Activated CD8-positive, alpha-beta memory T cell treated with anti-CD3 and anti-CD28 coated beads, Interleukin-2, amount 50 U/mL, for 24 hours (primary cell): ENCODE data around the gene GLS2.
"Not testable (repeated sequence)": the region's sequence is repeated elsewhere in the genome, so short reads cannot be mapped to it uniquely, and the experiment has no call there.

Source experiments
- DNase-seq: peaks from one replicate; pipeline ENCODE4 v3.0.0-alpha.2; 2020; ENCODE audit errors: extremely low read depth

GLS2 gene

DNA sequence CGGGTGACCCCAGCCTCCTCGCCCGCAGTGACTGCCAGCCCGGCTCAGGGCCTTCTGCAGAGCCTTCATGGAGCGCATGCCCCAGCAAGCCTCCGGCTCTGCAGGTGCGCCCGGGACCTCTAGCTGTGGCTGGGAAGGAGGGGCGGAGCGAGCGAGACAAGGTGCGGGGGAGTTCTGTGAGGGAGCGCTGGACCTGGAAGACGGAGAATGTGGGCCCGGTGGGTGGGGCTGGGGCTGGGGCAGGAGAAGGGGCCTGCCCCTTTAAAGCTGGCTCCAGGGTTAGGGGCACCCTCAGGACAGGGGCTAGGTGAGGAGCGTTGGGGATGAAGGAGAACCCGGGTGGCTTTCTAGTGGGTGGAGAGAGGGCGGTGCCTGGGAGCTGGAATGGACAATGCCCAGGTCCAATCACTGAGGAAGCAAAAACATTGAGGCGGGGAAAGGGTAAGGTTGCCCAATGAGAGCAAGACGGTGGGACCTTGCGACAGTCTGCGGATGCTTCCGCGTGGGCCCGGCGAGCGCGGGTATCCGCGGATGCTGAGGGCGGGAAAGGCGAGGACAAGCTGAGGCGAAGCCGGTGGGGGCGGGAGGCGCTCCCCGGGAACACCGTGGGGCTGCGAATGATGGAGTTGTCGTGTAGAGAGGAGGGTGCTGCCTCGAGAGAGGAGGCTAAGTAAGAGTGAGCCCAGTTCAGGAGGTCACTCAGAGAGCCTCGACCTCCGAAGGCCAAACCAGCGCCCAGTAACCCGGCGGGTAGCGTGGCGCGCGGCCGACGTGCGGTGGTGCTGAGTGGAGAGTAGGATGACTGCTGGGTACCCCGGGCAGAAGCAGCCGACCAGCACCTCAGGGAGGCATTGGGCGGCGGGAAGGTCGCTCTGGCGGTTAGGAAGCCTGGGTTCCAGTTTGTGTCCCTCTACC lies at the start of gene GLS2:
GLS2 (minus strand) TSS at position 121 of the 915 bp plus-strand sequence; CDS start at position 78, 43 bp downstream.
- DNase-seq, result peak; percentile 39

DNA sequence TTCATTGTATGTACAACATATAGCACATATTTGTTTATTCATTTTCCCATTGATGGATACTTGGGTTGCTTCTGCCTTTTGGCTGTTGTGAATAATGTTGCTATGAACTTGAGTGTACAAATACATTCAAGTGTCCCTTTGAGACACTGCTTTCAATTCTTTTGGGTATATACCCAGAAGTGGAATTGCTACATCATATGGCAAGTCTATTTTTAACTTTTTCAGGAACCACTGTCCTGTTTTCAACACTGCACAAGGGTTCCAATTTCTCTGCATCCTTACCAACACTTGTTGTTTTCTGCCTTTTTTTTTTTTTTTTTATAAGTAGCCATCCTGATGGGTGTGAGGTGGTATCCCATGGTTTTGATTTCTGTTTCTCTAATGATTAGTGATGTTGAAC lies 49.6 kb upstream of the GLS2 start:
- no peak for DNase-seq

DNA sequence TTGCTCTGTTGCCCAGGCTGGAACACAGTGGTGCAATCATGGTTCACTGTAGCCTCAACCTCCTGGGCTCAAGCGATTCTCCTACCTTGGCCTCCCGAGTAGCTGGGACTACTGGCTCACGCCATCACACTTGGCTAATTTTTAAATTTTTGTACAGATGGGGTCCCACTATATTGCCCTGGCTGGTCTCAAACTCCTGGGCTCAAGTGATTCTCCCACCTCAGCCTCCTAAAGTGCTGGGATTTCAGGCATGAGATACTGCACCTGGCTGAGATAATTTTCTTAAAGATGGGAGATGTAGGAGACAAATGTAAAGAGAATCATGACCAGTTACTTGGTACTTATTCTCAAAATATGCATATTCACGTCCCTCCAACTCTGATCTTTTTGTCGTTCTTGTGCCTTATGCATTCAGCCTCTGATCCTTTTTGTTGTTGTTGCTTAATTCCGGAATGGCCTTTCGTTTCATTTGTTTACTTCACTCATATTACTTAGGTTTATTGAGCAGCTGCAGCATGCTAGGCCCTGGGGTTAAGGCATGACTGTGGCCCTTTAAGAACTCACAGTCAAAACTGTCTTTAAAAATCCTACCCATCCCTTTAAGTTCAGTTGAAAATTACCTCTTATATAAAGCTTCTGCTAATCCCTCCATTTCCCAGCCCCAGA lies 42.6 kb upstream of the GLS2 start:
- no peak for DNase-seq

- no peak for DNase-seq
These were observed 41.7 kb upstream of the GLS2 start for GRCh38 chr12:56529656-56530055.

DNA sequence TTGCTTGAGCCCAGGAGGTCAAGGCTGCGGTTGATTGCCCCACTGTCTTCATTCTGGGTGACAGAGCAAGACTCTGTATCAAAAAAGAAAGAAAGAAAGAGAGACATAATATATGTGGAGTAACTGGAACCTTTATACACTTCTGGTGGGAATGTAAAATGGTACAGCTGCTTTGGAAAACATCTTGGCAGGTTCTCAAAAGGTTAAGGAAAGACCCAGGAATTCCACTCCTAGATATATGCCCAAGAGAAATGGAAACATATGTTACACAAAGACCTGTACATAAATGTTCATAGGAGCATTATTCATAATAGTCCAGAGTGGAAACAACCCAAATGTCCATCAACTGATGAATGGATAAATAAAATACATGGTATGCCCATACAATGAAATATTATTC lies 40.9 kb upstream of the GLS2 start:
- DNase-seq, result no peak

- no peak for DNase-seq
These were observed 34.6 kb upstream of the GLS2 start for GRCh38 chr12:56522411-56523193.

- no peak for DNase-seq
These were observed 33.8 kb upstream of the GLS2 start, which contains the start of gene RBMS2 for GRCh38 chr12:56521590-56522371. RBMS2 (plus strand) TSS chr12:56521820; CDS start chr12:56522024, 204 bp downstream.

GRCh38 chr12:56521209-56521589 lies 33.2 kb upstream of the GLS2 start:
- DNase-seq, result no peak

DNA sequence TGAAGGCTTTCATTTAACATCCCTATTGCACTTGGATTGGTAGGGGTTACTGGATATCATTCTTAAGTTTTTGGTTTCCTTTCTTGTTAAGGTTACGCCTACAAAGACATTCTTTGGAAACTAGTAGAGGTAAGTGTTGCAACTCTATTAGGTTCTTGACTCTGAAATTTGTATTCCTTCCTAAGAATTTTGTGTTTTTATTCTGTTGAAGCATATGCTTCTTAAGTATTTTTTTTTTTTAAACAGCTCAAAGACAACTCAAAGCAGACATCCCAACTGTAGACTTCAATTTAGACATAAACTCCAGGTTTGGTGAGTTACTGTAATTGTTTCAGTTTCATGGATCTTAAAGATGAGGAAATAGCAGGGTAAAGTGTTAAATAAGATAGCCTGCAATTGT lies 32.5 kb upstream of the GLS2 start:
- DNase-seq, result no peak

- DNase-seq, result no peak
These were observed 32.1 kb upstream of the GLS2 start for GRCh38 chr12:56520048-56520447.

DNA sequence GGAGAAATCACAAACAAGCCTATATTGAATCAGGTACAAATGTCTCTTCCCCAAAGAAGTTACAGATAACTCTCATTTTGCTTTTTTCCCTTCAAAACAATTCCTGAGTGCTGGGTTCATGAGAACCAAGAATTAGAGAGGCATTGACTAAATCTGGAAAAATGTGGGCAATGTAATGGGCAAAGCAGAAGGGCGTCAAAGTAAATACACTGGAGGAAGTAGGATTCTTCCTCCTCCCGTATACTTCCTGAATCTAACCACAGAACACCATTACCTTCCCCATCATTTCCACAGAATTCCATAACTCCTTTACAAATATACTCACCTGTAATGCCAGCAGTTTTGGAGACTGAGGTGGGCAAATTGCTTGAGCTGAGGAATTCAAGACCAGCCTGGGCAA lies 30.6 kb upstream of the GLS2 start:
- no peak for DNase-seq

GRCh38 chr12:56517854-56518253 lies 29.9 kb upstream of the GLS2 start:
- DNase-seq, result no peak

DNA sequence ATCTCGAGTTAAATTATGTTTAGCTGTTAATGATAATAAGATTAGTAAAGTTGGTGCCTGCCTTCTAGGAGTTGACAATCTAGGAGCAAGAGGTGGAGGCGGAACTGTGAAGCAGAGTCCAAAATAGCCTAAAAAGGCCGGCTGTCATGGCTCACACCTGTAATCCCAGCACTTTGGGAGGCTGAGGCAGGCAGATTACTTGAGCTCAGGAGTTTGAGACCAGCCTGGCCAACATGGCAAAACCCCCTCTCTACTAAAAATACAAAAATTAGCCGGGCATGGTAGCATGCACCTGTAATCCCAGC lies 26.0 kb upstream of the GLS2 start:
- not testable (repeated sequence) for DNase-seq

DNA sequence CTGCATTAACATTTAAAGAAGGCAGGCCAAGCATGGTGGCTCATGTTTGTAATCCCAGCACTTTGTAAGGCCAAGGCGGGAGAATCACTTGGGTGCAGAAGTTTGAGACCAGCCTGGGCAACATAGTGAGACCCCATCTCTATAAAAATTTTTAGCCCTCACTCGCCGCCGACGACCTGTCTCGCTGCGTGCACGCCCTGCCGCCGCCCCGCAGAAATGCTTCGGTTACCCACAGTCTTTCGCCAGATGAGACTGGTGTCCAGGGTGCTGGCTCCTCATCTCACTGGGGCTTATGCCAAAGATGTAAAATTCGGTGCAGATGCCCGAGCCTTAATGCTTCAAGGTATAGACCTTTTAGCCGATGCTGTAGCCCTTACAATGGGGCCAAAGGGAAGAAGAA lies 22.8 kb upstream of the GLS2 start:
- DNase-seq, result no peak

DNA sequence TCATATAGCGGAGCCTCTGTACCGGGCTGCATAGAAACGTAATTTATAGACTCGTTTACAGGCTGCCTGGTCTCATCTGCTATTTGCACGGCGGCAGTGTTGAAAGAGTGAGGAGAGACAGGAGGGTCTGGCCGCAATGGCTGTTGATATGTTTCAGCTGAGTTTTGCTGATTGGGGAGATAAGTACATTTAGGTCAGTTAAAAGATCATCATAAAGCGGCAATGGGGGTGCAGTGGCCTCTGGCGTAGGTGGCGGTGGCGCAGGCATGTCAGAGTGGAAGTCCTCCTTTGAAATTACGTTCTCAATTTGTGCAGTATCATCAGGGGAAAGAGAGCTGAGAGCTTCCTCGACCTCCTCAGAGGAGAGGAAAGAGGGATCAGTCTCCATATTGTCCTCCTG lies 11.9 kb upstream of the GLS2 start:
- not testable (repeated sequence) for DNase-seq

DNA sequence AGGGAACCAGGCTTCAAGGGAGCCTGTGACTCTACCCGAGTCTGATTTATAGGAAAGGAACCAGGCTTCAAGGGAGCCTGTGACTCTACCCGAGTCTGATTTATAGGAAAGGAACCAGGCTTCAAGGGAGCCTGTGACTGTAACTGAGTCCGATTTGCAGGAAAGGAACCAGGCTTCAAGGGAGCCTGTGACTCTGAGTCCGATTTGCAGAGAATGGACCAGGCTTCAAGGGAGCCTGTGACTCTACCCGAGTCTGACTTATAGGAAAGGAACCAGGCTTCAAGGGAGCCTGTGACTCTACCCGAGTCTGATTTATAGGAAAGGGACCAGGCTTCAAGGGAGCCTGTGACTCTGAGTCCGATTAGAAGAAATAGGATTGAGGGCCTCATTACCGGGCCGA lies 11.5 kb upstream of the GLS2 start:
- not testable (repeated sequence) for DNase-seq

DNA sequence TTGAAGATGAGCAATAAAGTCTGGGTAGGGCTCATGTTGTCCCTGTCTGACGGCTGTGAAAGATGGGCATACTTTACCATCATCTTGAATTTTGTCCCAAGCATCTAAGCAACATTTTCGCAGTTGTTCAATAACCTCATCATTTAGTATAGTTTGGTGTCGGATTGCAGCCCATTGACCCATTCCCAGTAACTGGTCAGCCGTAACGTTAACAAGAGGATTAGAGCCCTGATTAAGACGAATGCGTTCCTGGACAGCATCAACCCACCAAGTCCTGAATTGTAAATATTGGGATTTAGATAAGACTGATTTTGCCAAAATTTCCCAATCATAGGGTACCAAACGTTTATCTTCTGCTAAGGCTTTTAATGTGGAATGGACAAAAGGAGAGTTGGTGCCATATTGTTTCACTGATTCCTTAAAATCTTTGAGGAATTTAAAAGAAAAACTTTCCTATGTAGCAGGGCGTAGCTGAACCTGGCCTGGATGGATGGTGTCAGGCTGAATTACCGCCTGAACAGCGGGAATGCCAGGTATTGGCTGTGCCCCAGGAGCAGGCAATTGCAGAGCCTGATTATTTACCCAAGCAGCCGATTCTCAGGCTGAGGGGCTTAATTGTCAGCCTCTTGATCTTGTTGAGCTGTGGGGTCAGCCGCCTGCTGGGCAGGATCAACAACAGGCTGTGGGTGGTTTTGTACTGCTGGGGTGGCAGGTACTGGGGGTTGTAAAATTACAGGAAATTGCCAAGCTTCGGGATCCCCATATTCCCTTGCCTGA lies 10.4 kb upstream of the GLS2 start:
- DNase-seq, result not testable (repeated sequence)

- DNase-seq, result peak; percentile 28
These were observed 8.7 kb upstream of the GLS2 start for GRCh38 chr12:56496704-56497103.

DNA sequence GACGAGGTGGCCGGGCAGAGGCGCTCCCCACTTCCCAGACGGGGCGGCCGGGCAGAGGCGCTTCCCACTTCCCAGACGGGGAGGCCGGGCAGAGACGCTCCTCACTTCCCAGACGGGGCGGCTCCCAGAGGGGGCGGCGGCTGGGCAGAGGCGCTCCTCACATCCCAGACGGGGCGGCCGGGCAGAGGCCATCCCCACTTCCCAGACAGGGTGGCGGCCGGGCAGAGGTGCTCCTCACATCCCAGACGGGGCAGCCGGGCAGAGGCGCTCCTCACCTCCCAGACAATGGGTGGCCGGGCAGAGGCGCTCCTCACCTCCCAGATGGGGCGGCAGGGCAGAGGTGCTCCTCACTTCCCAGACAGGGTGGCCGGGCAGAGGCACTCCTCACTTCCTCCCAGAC lies 6.5 kb upstream of the GLS2 start:
- DNase-seq, result not testable (repeated sequence)

DNA sequence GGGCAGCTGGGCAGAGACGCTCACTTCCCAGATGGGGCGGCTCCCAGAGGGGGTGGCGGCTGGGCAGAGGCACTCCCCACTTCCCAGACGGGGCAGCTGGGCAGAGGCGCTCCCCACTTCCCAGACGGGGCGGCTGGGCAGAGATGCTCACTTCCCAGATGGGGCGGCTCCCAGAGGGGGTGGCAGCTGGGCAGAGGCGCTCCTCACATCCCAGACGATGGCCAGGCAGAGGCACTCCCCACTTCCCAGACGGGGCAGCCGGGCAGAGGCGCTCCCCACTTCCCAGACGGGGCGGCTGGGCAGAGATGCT lies 6.1 kb upstream of the GLS2 start:
- not testable (repeated sequence) for DNase-seq
